IPS-NIHi11 (cell line): ENCODE results near the gene SUPT4H1.
"Not testable (repeated sequence)": the region's sequence is repeated elsewhere in the genome, so short reads cannot be mapped to it uniquely, and the experiment has no call there.

Experiments
- DNase-seq: peaks from one replicate; pipeline ENCODE4 v3.0.0; 2012; ENCODE audit warnings: mixed read lengths, low spot score

Gene SUPT4H1

DNA sequence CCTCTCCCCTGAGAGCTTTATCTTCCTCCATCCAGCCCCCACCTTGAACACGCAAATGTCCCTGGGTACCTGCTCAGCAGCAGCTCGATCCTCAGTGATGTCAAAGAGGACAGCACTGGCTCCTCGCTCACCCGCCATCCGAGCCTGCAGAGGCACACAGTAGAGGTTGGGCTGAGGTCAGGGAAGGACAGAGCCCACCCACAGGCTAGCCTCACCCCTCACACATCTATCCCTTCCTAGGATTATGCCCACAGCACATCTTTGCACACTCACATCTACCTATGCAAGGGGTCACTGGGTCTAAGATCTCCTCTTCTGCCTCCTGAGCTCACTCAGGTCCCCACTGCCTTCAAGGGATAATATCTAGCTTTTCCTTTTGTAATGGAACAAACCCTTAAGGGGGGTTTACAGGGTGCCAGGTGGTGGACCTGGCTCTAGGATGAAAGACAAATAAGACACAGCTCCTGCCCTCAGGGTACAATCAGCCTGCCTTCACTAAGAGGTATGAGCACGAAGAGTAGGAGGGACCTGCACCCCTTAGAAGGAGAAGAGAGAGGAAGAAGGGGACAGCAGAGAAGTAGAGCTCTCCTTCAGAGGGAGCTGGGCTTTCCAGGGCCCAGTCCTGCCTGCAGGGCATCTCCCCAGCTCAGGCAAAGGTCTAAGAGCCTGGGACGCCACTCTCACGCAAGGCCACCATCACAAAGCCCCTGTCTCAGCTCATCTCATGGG, 11.6 kb upstream of the SUPT4H1 start:
- no peak for DNase-seq

DNA sequence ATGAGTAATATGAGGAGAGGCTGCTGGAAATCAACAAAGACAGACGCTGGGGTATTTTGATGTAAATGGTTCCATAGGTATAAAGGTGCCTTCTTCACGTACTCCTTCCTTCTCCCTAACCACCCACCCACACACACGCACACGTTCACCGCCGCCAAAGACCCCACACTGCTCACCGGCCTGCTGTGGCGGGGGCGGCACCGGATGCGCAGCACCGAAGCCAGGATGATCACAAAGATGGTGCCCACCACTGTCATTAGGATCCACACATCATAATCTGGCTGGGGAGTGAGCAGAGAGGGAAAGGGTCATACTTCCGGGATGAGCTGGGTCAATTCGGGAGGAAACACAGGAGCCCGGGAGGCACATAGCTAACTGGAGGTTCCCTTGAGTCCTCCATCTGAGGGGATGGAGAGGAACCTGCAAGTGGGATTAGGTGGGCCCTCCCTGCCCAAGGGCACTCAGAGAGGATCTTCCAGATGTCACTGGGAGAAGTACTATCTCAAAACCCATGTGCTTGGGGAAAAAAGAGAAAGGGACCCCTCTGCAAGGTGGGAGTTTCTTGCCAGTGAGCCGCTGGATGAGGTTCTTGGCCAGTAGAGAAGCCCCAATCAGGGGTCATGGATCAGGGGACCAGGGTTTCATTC, 10.5 kb upstream of the SUPT4H1 start:
- no peak for DNase-seq

DNA sequence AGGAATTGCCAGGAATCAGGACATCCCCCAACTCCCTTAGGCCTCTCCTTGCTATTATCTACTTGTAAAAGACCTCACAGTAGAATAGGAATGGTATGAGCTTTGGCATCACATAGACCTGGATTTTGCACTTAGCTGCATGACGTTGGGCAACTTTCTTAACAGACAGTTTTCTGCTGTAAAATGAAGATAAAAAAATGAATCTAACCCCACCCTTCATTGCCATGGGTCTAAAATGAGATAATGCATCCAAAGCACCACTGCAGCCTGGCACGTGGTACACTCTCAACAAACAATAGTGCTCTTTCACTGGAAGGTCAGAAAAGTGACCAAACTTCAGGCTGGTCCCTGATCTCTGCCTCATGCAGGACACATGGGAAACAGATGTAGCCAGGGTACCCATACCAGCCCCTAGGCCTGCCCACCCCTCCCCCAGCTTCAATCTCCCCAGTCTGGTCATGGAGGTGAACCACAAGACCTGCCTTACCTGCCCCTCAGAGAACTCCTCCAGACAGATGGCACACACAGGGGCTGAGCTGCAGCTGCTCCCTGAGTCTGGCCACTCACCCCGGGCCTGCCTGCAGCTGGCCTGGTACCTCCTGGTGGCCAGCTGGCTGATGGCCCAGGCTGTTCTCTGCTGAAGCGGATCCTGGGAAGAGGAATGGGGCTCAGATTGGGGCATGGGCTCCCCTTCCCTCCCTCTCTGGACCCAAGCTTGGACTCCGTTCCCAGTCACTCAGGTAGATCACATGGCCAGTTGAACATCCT, 8.5 kb upstream of the SUPT4H1 start:
- no peak for DNase-seq

DNA sequence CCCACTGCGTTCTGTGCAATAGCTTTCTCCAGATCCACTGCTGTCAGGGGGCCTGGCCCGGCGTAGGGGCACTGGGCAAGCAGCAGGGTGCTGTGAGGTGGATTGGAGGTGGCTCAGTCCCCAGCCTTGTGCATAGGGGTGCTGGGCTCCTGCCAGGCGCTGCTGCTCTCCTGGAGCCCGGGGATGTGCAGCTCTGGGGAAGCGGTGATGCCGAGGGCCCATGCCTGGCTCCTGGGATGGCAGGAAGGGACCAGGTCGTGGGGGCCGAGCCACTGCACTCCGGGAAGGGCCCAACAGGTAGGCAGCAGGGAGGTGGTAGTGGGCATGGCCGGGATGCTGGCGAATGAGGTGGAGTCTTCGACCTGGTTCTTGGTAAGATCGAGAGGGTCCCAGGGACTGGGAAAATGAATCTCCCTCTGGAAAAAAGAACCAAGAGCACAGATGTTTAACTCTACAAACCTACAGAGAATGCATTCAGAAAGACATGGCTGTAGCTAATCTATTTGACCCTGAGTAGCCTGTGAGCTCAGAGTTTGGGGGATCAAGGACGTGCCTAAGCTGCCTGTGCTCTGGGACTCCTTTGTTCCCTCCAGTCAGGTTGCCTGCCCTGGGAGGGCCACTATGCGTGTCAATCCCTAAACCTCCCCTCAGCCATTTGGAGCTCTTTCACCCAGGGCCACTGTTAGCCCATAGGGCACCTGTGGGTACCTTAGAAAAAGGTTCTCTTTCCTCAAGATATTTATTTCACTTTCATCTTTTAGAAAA, 6.6 kb upstream of the SUPT4H1 start:
- no peak for DNase-seq

DNA sequence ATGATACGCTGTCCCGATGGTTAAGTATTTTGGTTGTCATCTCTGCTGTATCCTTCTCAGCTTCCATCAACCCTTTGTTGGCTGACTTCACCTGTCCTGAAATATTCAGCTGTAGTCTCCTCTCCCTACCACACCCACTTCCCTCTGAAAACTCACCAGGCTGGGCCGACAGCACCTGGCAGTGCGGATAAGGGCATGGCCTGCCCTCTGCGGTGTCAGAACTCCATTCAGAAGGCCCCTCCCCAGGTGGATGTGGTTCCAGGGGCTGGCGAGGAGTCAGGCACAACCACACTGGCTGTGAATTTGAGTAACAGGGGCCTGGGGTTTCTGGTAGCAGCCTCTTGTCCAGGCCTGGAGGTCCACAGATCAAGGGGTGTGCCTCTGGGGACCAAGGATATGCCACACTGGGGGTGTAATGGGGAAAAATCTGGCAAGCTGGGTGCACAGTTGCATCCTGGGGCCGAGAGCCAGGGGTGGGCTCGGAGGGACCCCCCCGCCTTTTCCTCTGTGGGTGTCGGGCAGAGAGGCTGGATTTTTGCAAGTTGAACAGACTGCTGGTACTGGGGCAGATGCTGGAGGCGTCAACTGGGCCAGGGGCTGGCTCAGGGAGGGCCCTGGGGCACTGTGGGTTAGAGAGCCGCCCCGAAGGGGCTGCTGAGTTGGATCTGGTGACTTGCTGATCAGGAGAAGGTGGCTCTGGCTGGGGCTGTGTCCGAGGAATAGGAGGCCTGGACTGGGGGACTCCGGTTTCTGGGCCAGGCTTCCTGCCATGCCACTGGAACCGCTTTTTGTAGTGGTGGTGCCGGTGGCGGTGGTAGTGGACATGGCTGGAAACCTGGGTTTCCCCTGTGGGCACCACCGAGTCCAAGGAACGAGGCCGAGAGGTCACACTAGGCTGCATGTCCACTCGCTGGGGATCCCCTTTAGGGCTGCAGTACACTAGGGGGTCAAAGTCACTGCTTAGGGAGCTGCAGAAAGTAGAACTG, 5.6 kb upstream of the SUPT4H1 start:
- no peak for DNase-seq

DNA sequence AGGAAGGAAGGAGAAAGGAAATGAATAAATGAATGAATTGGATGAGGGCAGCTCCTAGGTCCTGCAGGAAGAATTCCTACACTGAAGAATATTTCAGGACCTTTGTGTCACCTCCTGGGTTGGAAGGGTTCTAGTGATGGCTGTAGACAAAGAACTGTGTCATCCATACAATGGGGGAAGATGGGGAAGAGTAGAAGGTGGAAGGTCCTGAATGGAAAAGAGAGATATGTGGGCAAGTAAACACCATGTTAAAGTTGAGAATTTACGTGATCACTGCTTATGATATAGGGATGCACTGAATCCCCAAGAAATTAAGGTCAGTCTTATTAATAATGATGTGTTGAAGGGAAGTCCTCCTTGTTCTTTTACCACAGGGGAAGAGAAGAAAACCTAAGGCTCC, 4.2 kb upstream of the SUPT4H1 start:
- DNase-seq, result no peak

DNA sequence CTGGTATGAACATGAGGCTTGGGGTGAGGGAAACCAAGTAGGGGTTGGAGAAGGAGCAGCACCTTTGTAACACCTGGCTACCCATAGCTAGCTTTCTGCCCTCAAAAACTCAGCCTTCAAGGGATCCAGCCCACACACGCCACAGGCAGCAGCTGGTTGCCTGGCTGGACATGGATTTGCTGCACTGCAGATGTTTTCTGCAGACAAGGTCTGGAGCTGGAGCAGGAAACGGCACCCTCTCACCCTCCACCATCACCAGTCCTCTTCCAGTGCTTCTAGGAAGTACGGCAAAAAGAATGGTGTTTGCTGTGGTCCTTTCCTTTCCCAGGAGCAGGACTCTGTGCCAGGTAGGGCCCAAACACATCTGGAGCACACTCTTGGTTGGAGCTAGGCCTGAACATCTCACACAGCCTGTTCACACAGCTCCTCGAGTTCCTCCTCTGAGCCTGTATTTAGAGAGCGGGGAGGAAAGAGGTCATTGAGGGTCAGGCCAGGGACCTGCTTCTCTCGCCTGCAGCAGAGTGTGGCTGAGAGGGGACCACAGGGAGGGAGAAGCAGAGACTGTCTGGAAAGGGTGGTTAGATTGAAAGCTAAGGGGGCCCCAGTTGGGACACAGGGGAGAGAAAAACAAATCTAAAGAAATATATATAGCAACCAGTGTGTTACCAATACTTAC, 2.7 kb upstream of the SUPT4H1 start:
- no peak for DNase-seq

DNA sequence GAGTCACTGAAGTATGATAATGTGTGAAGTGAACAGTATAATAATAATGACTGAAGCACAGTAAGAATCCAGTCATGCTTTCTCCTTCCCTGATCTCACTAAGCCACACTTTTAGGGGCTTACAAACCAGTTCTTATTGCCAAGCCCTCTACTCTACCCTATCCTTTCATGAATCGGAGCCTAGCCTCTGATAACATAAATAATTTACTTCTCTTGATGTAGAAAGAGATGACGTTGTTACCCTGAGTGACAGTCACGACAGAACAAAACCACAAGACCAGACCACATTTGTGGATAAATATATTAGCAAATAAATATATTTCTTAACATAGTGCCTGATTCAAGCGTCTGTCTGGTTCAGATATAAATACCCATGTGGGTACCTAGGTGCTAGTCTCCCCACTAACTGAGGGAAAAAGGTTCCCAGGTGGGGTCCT, 1.4 kb upstream of the SUPT4H1 start:
- no peak for DNase-seq

DNA sequence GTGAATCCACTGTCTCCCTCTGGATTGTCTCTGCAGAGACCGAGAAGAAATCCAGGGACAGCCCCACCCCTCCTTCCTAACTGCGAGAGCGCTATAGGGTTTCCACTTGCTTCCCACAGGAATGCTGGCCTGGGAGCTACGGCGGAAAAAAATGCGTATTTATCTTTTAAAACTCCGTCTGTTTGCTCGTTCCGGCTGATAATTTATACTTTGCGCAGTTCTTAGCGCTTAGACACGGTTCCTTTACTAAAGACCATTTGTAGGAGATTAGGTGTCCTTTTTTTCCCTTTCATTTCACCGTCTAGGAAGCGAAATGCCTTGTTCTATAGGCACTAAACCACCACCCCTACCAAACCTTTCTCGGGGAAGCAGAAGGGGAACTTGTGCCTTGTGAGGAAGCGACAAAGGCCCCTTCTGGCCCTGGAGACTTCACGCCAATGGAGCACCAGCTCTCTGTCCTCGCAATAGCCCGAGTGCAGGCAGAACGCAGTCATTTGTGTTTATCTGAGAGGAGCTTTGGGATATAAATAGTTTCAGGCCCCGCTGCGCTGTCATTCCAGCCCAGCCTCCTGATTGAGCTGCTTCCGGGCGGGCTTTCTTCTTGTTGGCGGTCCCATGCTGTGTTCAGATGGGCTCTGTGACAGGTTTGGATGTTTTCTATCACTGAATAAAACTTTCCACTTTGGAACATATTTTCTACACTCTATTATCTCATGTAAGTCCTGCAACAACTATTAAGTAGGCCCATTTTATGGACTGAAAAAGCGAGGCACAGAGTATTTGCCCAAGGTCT, 791 bp upstream of the SUPT4H1 start:
- peak; percentile 72 for DNase-seq

DNA sequence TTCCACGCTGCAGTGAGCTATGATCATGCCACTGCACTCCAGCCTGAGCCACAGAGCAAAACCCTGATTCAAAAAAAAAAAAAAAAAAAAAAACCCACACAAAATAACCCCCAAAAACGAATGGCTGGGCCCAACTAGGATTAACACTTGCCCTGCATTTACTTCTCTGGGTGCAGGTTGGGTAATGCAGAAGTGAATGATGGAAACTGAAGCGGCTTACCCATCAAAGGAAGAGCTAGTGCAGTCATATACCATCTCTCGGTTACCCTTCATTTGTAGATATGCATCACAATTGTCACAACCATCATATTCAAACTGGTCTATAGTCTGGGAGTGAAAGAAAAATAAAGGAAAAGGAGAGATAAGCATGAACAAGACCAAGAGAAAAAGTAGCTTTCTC, 819 bp downstream of the SUPT4H1 start:
- no peak for DNase-seq

DNA sequence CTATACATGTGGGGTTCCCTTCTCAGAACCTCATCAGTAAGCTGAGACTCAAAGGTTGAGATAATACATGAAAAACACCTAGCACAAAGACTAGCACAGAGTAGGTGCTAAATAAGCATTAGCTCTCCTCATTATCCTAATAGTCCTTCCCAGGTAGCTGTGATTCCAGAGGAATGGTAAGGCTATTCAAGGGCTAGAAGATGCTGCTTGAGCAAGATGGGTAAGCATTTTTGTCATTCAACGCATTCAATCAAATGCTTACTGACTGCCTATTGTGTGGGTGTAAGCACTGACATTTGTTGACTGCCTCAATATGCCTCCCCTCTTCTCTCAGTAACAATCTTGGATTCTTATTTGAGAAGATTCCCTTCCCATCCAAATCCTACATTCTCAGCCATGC, 4.0 kb downstream of the SUPT4H1 start:
- DNase-seq, result no peak

DNA sequence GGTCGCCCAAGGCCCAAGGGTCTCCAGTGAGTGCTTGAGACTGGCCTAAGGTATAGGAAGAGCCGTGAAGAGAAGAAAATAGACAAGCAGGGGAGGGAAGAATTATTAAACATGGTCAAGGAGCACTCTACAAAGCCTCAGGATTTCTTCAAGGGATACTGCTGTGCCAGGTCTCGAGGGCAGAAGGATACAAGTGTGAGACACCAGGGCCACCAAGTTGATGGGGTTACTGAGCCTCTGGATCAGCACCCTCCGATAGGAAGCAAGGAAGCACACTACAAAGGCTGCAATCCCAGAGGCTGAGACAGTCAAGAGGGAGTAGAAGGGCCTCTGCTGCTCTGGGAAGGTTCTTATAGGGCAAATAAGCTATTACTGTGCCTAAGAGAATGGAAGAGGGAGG, 6.5 kb downstream of the SUPT4H1 start:
- DNase-seq, result no peak

DNA sequence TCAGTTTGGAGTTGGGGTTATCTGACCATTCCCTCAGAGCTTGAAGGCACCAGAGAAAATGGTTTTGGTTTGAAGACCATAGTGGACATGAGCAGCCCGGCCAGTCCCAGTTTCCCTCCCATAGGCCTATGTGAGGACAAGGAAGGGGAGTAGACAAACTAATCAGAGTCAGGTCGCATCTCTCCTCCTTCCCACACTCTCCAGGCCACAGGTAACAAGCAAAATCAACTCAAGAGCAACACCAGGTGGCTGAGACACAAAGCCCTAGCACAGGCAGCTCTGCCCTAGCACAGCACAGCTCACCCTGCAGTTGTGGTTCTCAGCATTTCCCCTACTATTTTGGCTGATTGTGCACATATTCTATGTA, 7.2 kb downstream of the SUPT4H1 start:
- DNase-seq, result no peak

DNA sequence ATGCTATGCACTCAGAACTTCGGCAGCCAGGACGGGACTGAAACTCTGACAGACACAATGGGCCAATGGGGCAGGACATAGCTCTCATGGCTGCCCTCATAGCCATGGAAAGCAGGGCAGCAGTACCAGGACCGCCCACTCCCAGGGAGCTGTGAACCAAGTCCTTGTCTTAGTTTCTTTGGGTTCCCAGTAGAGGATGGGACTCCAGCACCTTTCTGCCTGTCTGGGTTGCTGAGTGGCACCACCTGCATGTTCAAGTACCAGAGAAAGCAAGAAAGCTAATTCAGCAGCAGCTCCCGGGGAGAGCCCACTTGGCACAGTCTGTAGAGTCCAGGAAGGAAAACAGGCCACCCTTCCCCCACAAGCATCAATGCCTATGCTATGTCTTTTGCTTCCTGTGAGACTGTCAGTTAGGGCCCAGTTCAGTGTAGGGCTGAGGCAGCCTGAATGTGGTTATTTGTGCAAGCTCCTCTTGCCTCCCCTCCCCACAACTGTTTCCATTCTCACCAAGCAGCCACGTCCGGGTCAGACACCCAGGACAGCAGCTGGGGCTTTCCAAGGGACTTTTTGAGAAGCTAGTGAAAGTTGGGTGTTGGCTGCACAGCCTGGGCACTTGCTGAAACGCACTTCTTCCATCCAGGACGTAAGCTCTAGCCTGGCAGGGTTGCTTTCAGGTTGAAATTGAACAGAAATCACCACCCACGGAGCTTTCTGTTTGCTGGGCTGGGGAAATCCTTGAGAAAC, 7.8 kb downstream of the SUPT4H1 start:
- DNase-seq, result no peak

DNA sequence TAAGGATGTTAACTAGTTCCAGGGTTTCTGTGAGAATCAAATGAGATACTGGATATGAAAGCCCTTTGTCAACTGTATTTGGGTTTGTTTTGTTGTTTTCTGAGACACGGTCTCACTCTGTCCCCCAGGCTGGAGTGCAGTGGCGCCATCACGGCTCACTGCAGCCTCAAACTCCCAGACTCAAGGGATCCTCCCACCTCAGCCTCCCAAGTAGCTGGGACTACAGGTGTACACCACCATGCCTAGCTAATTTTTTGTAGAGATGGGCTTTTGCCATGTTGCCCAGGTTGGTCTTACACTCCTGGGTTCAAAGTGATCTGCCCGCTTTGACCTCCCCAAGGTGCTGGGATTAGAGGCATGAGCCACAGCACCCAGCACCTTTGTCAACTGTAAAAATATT, 8.9 kb downstream of the SUPT4H1 start:
- no peak for DNase-seq

DNA sequence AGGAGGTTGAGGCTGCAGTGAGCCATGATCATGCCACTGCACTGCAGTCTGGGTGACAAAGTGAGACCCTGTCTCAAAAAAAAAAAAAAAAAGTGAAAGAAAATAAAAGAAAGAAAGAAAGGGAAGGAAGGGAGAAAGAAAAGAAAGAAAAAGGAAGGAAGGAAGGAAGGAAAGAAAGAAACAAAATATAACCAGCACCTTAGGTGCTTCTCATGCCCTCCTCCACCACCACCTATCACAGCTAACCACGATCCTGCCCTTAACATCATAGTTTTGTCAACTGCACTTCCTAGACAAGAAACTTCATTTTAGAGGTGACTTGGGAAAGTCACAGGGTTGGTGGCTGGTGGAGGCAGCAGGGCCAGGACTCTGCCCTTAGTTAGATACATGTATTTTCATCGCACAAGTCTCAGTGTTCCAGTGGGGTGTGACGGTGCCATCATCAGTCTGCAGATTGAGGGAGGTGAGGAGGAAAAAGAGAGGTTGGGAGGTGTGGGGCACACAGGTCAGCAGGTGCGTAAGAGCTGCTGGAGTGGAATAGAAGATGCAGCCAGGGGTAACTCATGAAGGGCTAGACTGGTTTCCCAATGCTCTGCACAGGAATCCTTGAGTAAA, 10.0 kb downstream of the SUPT4H1 start:
- no peak for DNase-seq

DNA sequence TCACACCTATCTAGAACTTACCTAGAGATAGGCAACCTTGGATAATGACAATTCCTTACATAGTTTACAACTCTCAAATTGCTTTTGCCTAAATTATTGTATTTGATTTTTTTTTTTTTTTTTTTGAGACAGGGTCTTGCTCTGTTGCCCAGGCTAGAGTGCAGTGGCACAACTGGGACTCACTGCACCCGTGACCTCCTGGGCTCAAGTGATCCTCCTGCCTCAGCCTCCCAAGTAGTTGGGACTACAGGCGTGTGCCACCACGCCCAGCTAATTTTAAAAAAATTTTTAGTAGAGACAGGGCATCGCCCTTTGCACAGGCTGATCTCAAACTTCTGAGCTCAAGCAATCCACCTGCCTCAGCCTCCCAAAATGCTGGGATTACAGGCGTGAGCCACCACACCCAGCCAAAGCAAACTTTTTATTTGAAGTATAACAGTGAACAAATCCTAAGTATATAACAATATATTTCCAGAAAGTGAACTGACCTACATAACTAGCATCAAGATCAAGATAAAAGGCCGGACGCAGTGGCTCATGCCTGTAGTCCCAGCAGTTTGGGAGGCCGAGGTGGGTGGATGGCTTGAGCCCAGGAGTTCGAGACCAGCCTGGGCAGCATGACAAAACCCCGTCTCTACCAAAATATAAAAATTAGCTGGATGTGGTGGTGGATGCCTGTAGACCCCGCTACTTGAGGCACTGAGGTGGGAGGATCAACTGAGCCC, 10.7 kb downstream of the SUPT4H1 start:
- DNase-seq, result not testable (repeated sequence)

DNA sequence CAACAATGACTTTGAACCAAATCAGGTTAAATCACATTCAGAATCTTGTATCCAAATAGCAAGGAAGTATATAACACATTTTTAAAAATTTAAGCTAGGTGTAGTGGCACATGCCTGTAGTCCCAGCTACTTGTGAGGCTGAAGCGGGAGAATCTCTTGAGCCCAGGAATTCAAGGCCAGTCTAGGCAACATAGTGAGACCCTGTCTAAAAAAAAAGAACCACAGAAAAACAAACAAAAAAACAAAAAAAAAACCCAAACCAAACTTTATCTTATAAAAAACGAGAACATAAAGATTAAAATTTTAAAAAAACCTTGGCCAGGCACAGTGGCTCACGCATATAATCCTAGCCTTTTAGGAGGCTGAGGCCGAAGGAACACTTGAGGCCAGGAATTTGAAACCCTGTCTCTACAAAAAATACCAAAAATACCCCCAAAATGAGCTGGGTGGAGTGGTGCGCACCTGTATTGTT, 11.6 kb downstream of the SUPT4H1 start:
- DNase-seq, result no peak
